ENCODE results near the gene RPL12. TPM values are rescaled to one million over a fixed set of nuclear protein-coding genes. Genes with fewer than 3 reads are reported as not detected.
A peak's percentile ranks its signal among the peaks of the same experiment; 100 is the strongest.

The RPL12 gene
- polyA plus RNA-seq, 1 donor (not counting 4 experiments of a cell fraction or from before 2014, with no cell fraction given): 2,671 TPM

DNA sequence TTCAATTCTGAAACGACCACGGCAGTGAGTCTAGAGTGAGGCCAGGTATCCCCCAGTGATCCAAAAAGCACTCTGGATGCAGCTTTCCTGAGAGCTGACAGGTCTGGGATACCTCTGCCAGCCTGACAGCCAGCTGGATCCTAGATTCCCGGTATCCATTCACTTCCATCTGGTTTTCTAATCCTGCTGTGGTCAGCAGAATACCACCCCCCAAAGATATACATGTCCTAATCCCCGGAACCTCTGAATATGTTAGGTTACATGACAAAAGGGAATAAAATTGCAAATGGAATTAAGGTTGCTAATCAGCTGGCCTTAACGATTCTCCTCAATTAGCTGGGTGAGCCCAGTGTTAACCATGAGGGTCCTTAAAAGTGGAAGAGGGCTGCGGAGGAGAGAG lies 28.4 kb downstream of the RPL12 start:
- TF ChIP-seq, protein P1, sequence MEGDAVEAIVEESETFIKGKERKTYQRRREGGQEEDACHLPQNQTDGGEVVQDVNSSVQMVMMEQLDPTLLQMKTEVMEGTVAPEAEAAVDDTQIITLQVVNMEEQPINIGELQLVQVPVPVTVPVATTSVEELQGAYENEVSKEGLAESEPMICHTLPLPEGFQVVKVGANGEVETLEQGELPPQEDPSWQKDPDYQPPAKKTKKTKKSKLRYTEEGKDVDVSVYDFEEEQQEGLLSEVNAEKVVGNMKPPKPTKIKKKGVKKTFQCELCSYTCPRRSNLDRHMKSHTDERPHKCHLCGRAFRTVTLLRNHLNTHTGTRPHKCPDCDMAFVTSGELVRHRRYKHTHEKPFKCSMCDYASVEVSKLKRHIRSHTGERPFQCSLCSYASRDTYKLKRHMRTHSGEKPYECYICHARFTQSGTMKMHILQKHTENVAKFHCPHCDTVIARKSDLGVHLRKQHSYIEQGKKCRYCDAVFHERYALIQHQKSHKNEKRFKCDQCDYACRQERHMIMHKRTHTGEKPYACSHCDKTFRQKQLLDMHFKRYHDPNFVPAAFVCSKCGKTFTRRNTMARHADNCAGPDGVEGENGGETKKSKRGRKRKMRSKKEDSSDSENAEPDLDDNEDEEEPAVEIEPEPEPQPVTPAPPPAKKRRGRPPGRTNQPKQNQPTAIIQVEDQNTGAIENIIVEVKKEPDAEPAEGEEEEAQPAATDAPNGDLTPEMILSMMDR (optimal IDR thresholded peaks at IDR 0.05 in 1 of 3, IDR thresholded peaks at IDR 0.05 in 1 of 3, conservative IDR thresholded peaks at IDR 0.05 in 1 of 3; ENCODE audit: extremely low read depth in 1 of 3, insufficient read depth in 2 of 3, low read length in 3 of 3): no peak
- TF ChIP-seq EZH2 (IDR thresholded peaks at IDR 0.05; ENCODE audit: low read length): no peak
- dilution Hi-C loops (cut with MboI; ENCODE audit: extremely low pct_ligation_motif_present, low sequenced_read_pairs): no loop called here
- H4K20me1 ChIP-seq (ENCODE audit: control insufficient read depth, extremely low read depth, insufficient read depth, low read length): peaks cover 5% of the 10 kb centered on the region
- no peaks in the 10 kb centered on the region for H3K36me3 ChIP-seq (ENCODE audit: control insufficient read depth in 2 of 2, extremely low read depth in 1 of 2, insufficient read depth in 2 of 2, low read length in 2 of 2)
- H3K9ac ChIP-seq (ENCODE audit: control insufficient read depth, extremely low read depth, insufficient read depth, low read length): peak overlapping the region; percentile 92
- peak overlapping the region; percentile 70 to 98 (median 96) for H3K4me3 ChIP-seq (ENCODE audit: control insufficient read depth in 2 of 3, extremely low read depth in 1 of 3, insufficient read depth in 2 of 3, low read depth in 1 of 3, low read length in 3 of 3)
- peaks cover 39% of the 10 kb centered on the region for H3K4me1 ChIP-seq (ENCODE audit: control insufficient read depth, extremely low read depth, insufficient read depth, low read length)
- H2AFZ ChIP-seq (ENCODE audit: control insufficient read depth, low read length): no peak overlapping the region
- H3K4me2 ChIP-seq (ENCODE audit: control insufficient read depth, extremely low read depth, insufficient read depth, low read depth, low read length): peak overlapping the region; percentile 99
- no peak overlapping the region for H3K27ac ChIP-seq (ENCODE audit: control insufficient read depth, insufficient read depth, low read length)
- no peaks in the 10 kb centered on the region for H3K9me3 ChIP-seq (ENCODE audit: control insufficient read depth, low read depth, low read length)
- no peaks in the 10 kb centered on the region for H3K27me3 ChIP-seq (ENCODE audit: control insufficient read depth, extremely low read depth, insufficient read depth, low read length)
- DNase-seq (ENCODE audit: low read depth, low spot score) (no peak), FAIRE-seq (no peak)
- peaks cover 33% of the 10 kb centered on the region for H3K79me2 ChIP-seq (ENCODE audit: control insufficient read depth, insufficient read depth, low read length)
- H3K9me1 ChIP-seq (ENCODE audit: control insufficient read depth, extremely low read depth, insufficient read depth, low read length): peaks cover 2% of the 10 kb centered on the region

DNA sequence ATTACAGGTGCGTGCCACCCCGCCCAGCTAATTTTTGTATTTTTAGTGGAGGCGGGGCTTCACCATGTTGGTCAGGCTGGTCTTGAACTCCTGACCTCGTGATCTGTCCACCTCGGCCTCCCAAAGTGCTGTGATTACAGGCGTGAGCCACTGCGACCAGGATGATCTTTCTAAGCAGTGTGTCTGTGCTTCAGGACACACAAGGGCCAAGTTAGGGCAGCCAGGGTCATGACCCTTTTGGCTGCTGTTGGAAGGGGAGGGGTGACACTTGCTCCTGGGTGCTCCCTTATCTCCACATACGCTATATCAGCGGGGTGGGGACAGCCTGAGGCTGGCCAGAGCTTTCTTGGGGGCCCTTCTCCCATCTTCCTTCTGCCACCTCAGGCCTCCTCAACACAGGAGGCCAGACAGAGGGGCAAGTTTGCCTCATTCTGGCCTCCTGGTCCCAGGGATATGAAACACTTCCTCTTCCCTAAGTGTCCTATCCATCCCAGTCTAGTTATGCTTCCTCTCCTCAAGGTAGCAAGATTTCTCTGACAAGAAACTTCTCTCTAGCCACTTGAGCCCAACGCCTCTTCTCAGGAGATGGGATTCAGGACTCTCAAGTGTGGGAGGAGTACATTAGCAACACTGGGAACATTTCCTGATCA lies 28.9 kb downstream of the RPL12 start:
- H3K4me2 ChIP-seq (ENCODE audit: control insufficient read depth, extremely low read depth, insufficient read depth, low read depth, low read length): peak overlapping the region; percentile 99
- DNase-seq (ENCODE audit: low read depth, low spot score) (no peak), FAIRE-seq (no peak)
- TF ChIP-seq EZH2 (IDR thresholded peaks at IDR 0.05; ENCODE audit: low read length): no peak
- TF ChIP-seq, protein P1 (optimal IDR thresholded peaks at IDR 0.05 in 1 of 3, IDR thresholded peaks at IDR 0.05 in 1 of 3, conservative IDR thresholded peaks at IDR 0.05 in 1 of 3; ENCODE audit: extremely low read depth in 1 of 3, insufficient read depth in 2 of 3, low read length in 3 of 3): no peak
- dilution Hi-C loops (cut with MboI; ENCODE audit: extremely low pct_ligation_motif_present, low sequenced_read_pairs): no loop called here
- peaks cover 10% of the 10 kb centered on the region for H4K20me1 ChIP-seq (ENCODE audit: control insufficient read depth, extremely low read depth, insufficient read depth, low read length)
- H3K27me3 ChIP-seq (ENCODE audit: control insufficient read depth, extremely low read depth, insufficient read depth, low read length): no peaks in the 10 kb centered on the region
- H3K9me3 ChIP-seq (ENCODE audit: control insufficient read depth, low read depth, low read length): no peaks in the 10 kb centered on the region
- H3K9me1 ChIP-seq (ENCODE audit: control insufficient read depth, extremely low read depth, insufficient read depth, low read length): peaks cover 2% of the 10 kb centered on the region
- no peak overlapping the region for H2AFZ ChIP-seq (ENCODE audit: control insufficient read depth, low read length)
- H3K9ac ChIP-seq (ENCODE audit: control insufficient read depth, extremely low read depth, insufficient read depth, low read length): no peak overlapping the region
- peaks cover 27% of the 10 kb centered on the region for H3K79me2 ChIP-seq (ENCODE audit: control insufficient read depth, insufficient read depth, low read length)
- H3K36me3 ChIP-seq (ENCODE audit: control insufficient read depth in 2 of 2, extremely low read depth in 1 of 2, insufficient read depth in 2 of 2, low read length in 2 of 2): no peaks in the 10 kb centered on the region
- no peak overlapping the region for H3K4me3 ChIP-seq (ENCODE audit: control insufficient read depth in 2 of 3, extremely low read depth in 1 of 3, insufficient read depth in 2 of 3, low read depth in 1 of 3, low read length in 3 of 3)
- no peak overlapping the region for H3K27ac ChIP-seq (ENCODE audit: control insufficient read depth, insufficient read depth, low read length)
- H3K4me1 ChIP-seq (ENCODE audit: control insufficient read depth, extremely low read depth, insufficient read depth, low read length): peaks cover 44% of the 10 kb centered on the region
